K562 (cell line): ENCODE results near the gene GPR152. TPM values are rescaled to one million over a fixed set of nuclear protein-coding genes. Genes with fewer than 3 reads are reported as not detected.

Experiments
- ADNP ChIP-seq: fragments of 200-800 bp; sonication (Bioruptor generic); IDR thresholded peaks from 2 replicates; pipeline ENCODE4 v1.6.1; 2016; ENCODE audit warnings: missing genetic modification characterization, missing compliant biosample characterization
- E2F3 ChIP-seq: fragments of 250-450 bp; sonication (Bioruptor Pico); IDR thresholded peaks from 2 replicates; pipeline ENCODE4 v1.4.0; 2020; ENCODE audit warnings: mild to moderate bottlenecking
- FOXK1 ChIP-seq: sonication (generic); formaldehyde crosslinking; IDR thresholded peaks from 2 replicates; pipeline ENCODE4 v1.8.0; 2022; ENCODE audit warnings: missing genetic modification reagents, mild to moderate bottlenecking, borderline replicate concordance
- HLTF ChIP-seq: fragments of 450-650 bp; IDR thresholded peaks from 2 replicates; pipeline ENCODE4 v1.6.1; 2016
- MCM3 ChIP-seq: fragments of 450-650 bp; IDR thresholded peaks from 2 replicates; pipeline ENCODE4 v1.6.1; 2016
- RNF219 ChIP-seq: fragments of 250-450 bp; sonication (Bioruptor Pico); IDR thresholded peaks from 2 replicates; pipeline ENCODE4 v1.5.0; 2022; ENCODE audit warnings: mild to moderate bottlenecking
- TCF7 ChIP-seq: sonication (generic); IDR thresholded peaks from 2 replicates; pipeline ENCODE4 v1.6.1; 2016; ENCODE audit warnings: antibody characterized with exemption, borderline replicate concordance
- TCF7L2 ChIP-seq: fragments of 150-350 bp; IDR thresholded peaks from 2 replicates; pipeline ENCODE4 v1.6.1; 2016; ENCODE audit warnings: low read depth, mild to moderate bottlenecking, low read length, moderate library complexity
- TRIM25 ChIP-seq: fragments of 450-650 bp; IDR thresholded peaks from 2 replicates; pipeline ENCODE4 v1.7.0; 2016; ENCODE audit warnings: borderline replicate concordance
- ZKSCAN3 ChIP-seq: fragments of 250-450 bp; sonication (Bioruptor Pico); IDR thresholded peaks from 2 replicates; pipeline ENCODE4 v1.4.0; 2020
- ZNF197 ChIP-seq: fragments of 200-800 bp; sonication (Bioruptor generic); IDR thresholded peaks from 2 replicates; pipeline ENCODE4 v1.6.1; 2016; ENCODE audit warnings: low read depth, missing genetic modification characterization, missing compliant biosample characterization
- ZNF778 ChIP-seq: fragments of 450-650 bp; formaldehyde crosslinking; IDR thresholded peaks from 2 replicates; pipeline ENCODE4 v1.4.0; 2020; ENCODE audit warnings: mild to moderate bottlenecking, moderate library complexity
- polyA plus RNA-seq, 8 experiments: library from polyadenylated mRNA; depleted of rRNA in 4 of 8; stranded (reverse) in 5 of 8; unstranded in 3 of 8; fragments of >200 nt; fragmentation: Nextera tagmentation in 2 of 8; fragmentation: Illumina TruSeq in 1 of 8; extraction: Ambion mirVana in 2 of 8; extraction: Trizol in 1 of 8; gene quantifications; 2 replicates each; pipeline versions ENCODE4 v1.2.1 to v1.2.3, GENCODE V29; 2011 to 2014; ENCODE audit warnings: inconsistent platforms in 1 of 8, missing spikeins in 1 of 8
- total RNA-seq, 7 experiments: library from RNA; depleted of rRNA in 6 of 7; stranded (reverse); fragments of >200 nt in 6 of 7; fragmentation: Illumina TruSeq in 2 of 7; extraction: Trizol in 2 of 7; gene quantifications; 2 replicates each; pipeline versions ENCODE4 v1.2.1 to v1.2.3, GENCODE V29; 2011 to 2021; ENCODE audit warnings: low replicate concordance in 1 of 7
- TF ChIP-seq, protein P1 (sequence below): sonication (generic); formaldehyde crosslinking; IDR thresholded peaks from 2 replicates; pipeline ENCODE4 v1.8.1; 2023; ENCODE audit warnings: mild to moderate bottlenecking, missing genetic modification reagents
- TF ChIP-seq, protein P2 (sequence below): fragments of 450-650 bp; IDR thresholded peaks from 2 replicates; pipeline ENCODE4 v1.6.1; 2017; ENCODE audit warnings: antibody characterized with exemption, mild to moderate bottlenecking
- TF ChIP-seq, protein P3 (sequence below): fragments of 250-450 bp; sonication (Bioruptor Pico); IDR thresholded peaks from 2 replicates; pipeline ENCODE4 v1.4.0; 2020; ENCODE audit warnings: mild to moderate bottlenecking, moderate library complexity

Gene GPR152
- total and polyA plus RNA-seq, 9 of the 15 experiments (the other 6 are each of a cell fraction or from before 2014, with no cell fraction given): not detected

- TF ChIP-seq TRIM25: no peak
- no peak for TF ChIP-seq RNF219 (CRISPR knock-in tag)
- no peak for TF ChIP-seq ZKSCAN3 (CRISPR knock-in tag)
- TF ChIP-seq, protein P1, sequence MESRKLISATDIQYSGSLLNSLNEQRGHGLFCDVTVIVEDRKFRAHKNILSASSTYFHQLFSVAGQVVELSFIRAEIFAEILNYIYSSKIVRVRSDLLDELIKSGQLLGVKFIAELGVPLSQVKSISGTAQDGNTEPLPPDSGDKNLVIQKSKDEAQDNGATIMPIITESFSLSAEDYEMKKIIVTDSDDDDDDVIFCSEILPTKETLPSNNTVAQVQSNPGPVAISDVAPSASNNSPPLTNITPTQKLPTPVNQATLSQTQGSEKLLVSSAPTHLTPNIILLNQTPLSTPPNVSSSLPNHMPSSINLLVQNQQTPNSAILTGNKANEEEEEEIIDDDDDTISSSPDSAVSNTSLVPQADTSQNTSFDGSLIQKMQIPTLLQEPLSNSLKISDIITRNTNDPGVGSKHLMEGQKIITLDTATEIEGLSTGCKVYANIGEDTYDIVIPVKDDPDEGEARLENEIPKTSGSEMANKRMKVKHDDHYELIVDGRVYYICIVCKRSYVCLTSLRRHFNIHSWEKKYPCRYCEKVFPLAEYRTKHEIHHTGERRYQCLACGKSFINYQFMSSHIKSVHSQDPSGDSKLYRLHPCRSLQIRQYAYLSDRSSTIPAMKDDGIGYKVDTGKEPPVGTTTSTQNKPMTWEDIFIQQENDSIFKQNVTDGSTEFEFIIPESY (CRISPR knock-in tag): peak; percentile 97
- TF ChIP-seq FOXK1 (CRISPR knock-in tag): peak; percentile 100
- no peak for TF ChIP-seq ZNF197 (CRISPR knock-in tag)
- TF ChIP-seq TCF7L2: no peak
- no peak for TF ChIP-seq HLTF
- TF ChIP-seq, protein P2, sequence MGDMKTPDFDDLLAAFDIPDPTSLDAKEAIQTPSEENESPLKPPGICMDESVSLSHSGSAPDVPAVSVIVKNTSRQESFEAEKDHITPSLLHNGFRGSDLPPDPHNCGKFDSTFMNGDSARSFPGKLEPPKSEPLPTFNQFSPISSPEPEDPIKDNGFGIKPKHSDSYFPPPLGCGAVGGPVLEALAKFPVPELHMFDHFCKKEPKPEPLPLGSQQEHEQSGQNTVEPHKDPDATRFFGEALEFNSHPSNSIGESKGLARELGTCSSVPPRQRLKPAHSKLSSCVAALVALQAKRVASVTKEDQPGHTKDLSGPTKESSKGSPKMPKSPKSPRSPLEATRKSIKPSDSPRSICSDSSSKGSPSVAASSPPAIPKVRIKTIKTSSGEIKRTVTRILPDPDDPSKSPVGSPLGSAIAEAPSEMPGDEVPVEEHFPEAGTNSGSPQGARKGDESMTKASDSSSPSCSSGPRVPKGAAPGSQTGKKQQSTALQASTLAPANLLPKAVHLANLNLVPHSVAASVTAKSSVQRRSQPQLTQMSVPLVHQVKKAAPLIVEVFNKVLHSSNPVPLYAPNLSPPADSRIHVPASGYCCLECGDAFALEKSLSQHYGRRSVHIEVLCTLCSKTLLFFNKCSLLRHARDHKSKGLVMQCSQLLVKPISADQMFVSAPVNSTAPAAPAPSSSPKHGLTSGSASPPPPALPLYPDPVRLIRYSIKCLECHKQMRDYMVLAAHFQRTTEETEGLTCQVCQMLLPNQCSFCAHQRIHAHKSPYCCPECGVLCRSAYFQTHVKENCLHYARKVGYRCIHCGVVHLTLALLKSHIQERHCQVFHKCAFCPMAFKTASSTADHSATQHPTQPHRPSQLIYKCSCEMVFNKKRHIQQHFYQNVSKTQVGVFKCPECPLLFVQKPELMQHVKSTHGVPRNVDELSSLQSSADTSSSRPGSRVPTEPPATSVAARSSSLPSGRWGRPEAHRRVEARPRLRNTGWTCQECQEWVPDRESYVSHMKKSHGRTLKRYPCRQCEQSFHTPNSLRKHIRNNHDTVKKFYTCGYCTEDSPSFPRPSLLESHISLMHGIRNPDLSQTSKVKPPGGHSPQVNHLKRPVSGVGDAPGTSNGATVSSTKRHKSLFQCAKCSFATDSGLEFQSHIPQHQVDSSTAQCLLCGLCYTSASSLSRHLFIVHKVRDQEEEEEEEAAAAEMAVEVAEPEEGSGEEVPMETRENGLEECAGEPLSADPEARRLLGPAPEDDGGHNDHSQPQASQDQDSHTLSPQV: peak; percentile 91
- 0 out of 2 replicates have a peak, but pooled peaks have one; percentile 37 for TF ChIP-seq TCF7
- no peak for TF ChIP-seq ZNF778 (CRISPR knock-in tag)
- no peak for TF ChIP-seq MCM3
- no peak for TF ChIP-seq ADNP (tag)
- TF ChIP-seq, protein P3, sequence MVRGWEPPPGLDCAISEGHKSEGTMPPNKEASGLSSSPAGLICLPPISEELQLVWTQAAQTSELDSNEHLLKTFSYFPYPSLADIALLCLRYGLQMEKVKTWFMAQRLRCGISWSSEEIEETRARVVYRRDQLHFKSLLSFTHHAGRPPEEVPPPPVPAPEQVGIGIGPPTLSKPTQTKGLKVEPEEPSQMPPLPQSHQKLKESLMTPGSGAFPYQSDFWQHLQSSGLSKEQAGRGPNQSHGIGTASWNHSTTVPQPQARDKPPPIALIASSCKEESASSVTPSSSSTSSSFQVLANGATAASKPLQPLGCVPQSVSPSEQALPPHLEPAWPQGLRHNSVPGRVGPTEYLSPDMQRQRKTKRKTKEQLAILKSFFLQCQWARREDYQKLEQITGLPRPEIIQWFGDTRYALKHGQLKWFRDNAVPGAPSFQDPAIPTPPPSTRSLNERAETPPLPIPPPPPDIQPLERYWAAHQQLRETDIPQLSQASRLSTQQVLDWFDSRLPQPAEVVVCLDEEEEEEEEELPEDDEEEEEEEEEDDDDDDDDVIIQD (CRISPR knock-in tag): no peak
- TF ChIP-seq E2F3: peak; percentile 80; the same call in 1 of the 2 replicates
Measured at GRCh38 chr11:67482827-67483798, 30.6 kb upstream of the GPR152 start, which contains the start of gene AIP (continued).
